ENCODE data around the gene WRAP73.

DNA sequence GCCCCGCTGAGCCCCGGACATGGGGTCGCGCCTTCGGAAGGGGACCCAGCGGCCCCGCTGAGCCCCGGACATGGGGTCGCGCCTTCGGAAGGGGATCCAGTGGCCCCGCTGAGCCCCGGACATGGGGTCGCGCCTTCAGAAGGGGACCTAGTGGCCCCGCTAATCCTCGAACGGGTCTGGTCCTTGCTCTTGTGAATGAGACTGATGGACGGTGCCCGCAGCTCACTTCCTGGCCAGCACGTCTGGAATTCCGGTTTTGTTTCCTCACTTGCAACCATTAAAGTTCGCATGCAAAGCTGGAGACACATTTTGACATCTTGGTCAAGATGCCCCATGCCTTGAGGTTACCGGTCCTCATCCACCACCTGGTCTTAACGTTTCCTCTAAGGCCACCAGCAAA is 5.6 kb downstream of the WRAP73 start:
- TF ChIP-seq, protein P1, sequence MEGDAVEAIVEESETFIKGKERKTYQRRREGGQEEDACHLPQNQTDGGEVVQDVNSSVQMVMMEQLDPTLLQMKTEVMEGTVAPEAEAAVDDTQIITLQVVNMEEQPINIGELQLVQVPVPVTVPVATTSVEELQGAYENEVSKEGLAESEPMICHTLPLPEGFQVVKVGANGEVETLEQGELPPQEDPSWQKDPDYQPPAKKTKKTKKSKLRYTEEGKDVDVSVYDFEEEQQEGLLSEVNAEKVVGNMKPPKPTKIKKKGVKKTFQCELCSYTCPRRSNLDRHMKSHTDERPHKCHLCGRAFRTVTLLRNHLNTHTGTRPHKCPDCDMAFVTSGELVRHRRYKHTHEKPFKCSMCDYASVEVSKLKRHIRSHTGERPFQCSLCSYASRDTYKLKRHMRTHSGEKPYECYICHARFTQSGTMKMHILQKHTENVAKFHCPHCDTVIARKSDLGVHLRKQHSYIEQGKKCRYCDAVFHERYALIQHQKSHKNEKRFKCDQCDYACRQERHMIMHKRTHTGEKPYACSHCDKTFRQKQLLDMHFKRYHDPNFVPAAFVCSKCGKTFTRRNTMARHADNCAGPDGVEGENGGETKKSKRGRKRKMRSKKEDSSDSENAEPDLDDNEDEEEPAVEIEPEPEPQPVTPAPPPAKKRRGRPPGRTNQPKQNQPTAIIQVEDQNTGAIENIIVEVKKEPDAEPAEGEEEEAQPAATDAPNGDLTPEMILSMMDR (IDR thresholded peaks at IDR 0.05; ENCODE audit: low read depth, low read length), result no peak
- TF ChIP-seq EZH2phosphoT487 (IDR thresholded peaks at IDR 0.05; ENCODE audit: low read depth), result no peak

Measured in OCI-LY3 (cell line).